Measurements from ENCODE around the gene FSCN2. TPM values are rescaled to one million over a fixed set of nuclear protein-coding genes. Genes with fewer than 3 reads are reported as not detected.

FSCN2 gene, protein sequence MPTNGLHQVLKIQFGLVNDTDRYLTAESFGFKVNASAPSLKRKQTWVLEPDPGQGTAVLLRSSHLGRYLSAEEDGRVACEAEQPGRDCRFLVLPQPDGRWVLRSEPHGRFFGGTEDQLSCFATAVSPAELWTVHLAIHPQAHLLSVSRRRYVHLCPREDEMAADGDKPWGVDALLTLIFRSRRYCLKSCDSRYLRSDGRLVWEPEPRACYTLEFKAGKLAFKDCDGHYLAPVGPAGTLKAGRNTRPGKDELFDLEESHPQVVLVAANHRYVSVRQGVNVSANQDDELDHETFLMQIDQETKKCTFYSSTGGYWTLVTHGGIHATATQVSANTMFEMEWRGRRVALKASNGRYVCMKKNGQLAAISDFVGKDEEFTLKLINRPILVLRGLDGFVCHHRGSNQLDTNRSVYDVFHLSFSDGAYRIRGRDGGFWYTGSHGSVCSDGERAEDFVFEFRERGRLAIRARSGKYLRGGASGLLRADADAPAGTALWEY
- 1 to 10 TPM; 1.2 to 2.5 (median 1.6) TPM for polyA plus RNA-seq (ENCODE audit: insufficient read length in 3 of 3)
- long read RNA-seq, donor 1, result 0 reads
- long read RNA-seq, donor 2, result 0 reads
- long read RNA-seq, donor 3, result 0 reads
- long read RNA-seq, donor 4, result 0 reads
- long read RNA-seq, donor 5, result 0 reads
- long read RNA-seq, donor 6, result 0 reads
- long read RNA-seq, donor 7, result 0 reads
- long read RNA-seq, donor 8, result 0 reads
- long read RNA-seq, donor 9, result 0 reads
- long read RNA-seq, donor 10, result 0 reads
- long read RNA-seq, donor 11, result 0 reads
- long read RNA-seq, donor 12, result 0 reads
- long read RNA-seq, donor 13, partial matches to known transcripts, result 0 of 1 reads
- long read RNA-seq, donor 13, other reads (novel, unspliced or antisense), result 0 of 1 reads
- long read RNA-seq, donor 14, result 0 reads
- long read RNA-seq, donor 15, result 0 reads
- long read RNA-seq, donor 16, result 0 reads

DNA sequence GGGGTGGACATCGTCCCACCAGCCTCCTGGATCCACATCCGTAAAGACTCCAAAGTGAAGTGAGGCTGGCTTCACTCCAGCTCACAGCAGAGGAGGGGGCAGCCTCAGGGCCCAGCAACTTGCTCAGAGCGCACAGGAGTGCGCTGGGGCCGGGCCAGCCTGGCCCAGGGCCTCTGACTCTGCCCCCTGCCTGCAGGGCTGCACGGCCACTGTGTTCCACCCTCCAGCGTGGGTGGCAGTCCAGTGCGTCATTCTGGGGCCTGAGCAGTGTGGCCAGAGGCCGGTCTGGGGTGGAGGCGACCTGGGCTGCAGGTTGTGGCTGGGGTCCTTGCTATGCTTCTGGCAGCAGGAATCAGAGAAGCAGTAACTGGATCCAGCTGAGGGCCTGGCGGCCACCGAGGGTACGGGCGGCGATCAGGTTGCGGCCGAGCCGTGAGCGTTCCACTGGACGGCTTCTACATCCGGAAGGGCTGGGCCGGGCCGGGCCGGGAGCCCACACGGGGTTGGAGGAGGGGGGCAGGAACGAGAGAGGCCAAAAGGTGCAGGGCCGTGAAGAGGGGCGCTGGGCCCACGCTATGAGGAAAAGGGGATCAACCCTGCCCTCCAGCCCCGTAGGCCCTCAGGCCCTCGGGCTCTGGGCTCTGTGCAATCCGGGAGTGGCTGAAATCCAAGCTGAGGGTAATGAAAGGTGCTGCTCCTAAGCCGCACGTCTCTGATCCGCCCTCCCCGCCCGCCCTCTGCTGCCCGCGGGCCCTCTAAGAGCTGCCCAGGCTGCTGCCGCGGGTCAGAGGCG is at the start of gene FSCN2:
Gene FSCN2, plus strand, starts transcription at position 787 of the 793 bp plus-strand sequence. CDS start 155 bp downstream, outside the sequence.
- no peak for DNase-seq

DNA sequence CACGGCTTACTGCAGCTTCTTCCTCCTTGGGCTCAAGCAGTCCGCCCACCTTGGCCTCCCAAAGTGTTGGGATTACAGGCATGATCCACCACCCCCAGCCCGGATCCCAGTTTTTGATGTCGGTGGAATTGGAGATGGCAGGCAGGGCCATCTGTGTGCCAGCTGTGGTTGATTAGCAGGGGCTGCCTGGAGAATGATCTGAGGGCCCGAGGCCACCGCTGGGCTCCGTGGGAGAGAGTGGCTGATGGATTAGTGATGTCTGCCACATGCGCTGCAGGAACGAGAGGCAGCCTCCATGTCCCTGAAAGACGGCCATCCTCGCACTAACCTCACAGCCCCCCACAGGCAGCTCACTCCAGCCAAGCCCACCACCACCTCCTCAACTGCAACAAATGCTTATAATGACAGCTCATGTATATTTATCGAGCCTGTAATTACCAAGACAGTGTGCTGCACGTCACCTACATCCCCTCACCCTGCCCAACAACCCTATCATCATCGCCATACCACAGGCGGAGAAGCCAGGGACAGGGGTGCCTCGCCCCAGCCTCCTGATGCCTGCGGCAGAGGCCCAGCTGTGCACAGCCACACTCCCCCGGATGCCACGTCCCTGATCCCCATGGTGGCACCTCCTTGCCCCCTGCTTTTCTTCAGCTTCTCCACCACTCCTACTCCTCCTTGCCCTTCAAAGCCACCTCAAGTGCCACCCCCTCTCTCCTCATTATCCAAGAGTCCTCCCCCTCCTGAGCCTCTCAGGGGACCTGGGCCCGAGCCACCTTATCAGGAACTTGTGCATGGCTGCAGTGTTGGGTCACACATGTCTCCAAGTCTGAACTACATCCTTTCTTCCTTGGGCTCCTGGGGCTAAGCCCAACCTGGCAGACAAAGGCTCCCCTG is 48.8 kb upstream of the FSCN2 start:
- no peak for DNase-seq

DNA sequence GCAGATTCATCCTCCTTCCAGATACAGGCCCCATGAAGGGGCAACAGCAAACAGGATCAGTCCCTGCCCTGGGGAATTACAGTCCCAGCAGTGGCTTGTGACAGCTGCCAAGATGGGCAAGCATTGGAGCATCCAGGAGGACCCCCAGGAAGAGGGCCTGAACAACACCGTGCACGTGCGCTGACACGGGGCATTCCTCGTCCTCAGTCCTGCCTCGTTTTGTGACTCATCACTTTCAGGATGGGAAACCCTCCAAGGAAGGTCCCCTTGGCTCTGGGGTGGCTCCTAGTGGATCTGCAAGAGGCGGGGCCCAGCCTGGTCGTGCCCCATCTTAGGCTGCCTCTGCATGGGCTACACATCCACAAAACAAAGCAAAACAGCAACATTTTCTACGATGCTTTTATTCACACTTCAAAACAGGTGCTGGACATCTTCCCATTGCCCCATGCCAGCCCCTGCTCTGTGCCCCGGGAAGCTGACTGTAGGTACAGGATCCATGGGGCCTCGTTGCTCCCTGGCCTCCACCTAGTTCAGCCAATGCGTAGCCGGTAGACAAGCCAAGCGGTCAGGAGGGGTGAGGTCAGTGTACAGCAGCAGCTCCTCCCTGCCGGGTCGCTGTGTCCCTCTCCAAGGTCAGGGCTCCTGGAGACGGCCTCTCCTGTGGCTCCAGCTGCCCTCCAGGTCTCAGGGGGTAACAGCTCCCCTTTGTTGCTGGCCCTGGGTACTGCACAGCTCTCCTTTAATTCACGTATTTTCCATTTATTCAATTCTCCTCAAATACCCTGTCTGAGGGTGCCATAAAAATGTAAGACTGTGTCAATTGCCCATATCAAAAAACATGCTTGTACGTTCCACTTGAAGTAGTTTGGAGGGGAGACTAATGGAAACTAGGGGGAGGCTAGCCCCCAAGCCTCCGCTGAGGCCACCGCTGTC is 47.8 kb upstream of the FSCN2 start:
- DNase-seq, result no peak

DNA sequence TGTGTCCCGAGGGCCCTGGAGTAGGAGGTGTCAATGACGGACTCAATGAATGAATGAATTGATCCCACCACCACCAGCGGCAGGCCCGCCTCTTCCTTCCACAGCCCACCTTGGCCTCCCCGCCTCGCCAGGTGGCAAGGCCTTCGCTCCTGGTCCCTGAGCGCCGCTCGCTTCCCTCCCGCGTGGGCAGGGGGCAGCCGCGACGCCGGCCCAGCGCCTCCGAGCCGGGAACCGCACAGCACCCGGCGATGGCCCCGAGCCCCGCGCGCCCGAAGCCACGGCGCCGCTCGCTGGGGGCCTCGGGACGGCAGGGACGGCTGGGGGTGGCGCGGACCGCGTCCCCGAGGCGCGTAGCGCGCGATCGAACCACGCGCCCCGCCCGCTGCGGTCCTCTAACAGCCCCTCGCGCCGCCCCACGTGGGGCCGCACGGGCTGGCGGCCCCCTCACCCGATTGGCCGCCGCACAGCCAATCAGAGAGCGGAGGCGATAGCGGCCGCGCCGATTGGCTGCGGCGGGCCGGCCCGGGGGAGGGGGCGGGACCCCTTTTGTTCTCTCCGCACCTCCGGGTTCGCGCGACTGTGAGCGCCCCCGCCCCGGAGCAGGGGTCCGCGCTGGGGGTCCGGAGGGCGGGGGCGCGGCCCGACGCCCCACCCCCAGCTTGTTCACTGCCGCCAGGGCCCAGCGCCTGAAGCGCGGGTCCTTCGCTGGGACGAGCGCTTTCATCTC is 46.9 kb upstream of the FSCN2 start:
- peak; percentile 88 for DNase-seq

DNA sequence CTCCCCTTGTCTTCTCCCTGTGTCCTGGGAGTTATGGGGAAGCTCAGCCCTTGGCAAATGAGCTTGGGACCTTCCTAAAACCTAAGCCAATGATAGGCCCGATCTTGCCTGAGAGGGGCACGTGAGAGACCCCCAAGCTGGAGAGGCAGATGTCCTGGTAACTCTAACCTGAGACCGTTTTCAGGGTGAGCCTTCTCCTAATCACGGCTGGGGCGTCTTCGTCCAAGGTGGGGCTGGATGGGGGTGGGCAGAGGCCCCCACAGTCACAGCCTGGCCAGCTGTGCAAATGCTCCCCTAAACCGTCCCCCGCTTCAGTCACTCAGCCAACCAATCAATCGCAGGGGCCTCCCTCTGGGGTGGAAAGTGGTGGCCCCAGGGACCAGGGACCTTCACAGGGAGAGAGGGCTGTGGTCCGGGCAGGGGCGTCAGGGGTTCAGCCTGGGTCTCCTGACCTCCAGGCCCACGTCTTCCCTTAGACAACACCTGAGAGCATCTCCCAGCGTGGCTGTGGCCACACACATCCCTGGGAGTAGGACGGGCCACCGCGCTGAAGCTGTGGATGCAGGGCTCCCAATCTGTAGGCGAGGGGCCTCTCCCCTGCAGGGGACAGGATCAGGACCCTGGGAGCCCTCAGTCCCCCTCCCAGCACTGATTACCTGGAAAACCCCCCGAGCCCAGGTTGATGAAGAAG is 46.2 kb upstream of the FSCN2 start:
- DNase-seq, result no peak

DNA sequence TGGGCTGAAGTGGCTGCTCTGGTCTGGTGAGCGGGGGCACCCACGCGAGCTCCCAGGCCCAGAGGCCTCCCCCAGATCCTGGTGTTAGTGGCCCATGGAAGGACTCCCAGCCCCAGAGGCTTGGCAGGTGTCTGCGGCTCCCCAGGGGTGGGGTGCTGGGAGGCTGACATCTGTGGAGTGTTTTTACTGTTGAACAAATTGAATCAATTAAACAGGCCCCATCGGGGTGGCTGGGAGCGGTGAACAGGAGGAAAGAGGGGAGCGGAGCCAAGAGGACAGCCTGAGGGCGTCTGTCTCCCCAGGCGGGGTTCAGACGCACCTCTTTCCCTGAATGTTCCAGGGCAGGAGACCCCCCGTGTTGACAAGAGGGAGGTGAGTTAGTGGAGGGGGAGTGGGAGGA is 45.5 kb upstream of the FSCN2 start:
- no peak for DNase-seq

DNA sequence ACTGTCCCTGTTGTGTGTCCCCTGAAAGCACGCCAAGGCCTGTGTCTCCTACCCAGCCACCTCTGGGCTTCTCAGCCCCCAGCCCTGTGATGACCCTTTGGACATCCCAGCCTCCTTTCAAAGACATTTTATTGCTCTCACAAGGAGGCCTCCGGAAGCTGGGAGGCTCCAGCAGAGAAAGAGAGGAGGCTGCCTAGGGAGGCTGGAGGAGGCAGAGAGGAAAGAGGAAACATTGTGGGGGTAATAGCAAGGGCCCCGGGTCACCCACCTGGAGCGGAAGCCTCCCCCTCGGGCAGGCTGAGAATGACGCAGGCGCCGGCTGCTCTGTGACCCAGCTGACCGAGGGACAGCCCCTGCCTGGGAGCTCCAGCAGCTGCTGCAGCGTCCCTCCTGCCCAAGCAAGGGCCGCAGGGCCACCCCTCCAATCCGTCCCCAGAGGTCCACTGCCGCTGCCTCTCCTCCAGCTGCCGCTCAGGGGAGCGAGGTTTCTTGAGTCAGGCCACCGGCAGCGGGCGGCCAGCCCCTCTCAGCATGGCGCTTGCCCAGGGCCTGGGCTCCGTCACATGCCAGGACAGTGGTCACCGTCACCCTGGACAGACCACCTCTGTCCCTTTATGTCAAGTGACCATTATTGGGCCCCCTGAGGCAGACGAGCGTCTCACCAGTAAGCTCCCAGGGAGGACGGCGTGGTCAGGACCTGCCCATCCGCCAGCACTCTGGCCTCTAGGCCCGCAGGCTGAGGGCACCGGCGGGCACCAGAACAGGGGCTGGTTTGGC is 44.9 kb upstream of the FSCN2 start:
- no peak for DNase-seq

DNA sequence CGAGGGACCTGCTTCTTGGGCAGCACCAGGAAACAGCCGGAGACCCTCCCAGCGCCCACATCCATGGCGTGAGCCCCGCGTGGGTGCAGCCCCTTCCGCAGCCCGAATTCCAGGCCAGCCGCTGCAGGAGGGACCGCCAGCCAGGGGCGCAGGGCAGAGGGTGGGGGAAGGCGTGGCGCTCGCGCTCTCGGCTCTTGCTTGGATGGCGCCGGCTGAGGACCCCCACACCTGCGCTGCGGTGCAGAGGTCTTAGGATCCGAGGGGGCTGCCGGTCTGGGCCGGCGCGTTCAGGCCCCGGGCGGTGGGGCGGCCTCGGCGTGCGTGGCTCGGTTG is 44.3 kb upstream of the FSCN2 start:
- DNase-seq, result no peak

DNA sequence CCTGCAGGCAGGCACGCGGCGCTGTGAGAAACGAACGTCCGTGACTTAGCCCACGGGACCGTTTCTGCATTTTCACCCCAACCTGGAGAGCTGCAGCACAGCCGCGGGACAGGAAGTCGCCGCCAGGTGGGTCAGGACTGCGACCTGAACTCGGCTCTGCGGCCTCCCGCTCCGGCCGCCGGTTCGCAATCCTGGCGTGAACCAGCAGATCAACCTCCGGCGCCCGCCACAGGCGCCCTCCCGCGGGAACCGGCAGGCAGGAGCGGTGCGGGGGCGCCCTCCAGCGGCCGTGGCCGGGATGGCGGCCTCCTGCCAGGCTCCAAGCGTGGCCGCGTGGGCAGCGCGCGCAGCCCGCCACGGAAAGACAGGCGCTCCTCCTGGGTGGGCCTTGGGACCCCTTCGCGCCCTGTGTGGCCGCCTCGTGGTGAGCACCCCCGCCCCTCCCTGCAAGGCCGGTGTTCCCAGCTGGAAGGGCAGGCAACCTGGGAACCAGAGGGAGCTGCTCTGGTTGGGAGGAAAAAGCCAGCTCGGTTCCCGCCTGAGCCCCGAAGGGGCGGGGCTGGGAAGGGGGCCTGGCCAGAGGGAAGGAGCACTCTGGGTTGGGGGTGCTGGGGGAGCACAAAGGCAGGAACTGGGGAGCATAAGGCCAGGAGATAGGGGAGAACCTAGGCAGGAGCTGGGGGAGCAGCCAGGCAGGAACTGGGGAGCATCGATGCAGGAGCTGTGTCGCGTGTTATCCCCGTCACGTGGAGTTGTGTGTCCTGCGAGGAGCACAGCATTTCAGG is 43.8 kb upstream of the FSCN2 start:
- peak; percentile 85 for DNase-seq

DNA sequence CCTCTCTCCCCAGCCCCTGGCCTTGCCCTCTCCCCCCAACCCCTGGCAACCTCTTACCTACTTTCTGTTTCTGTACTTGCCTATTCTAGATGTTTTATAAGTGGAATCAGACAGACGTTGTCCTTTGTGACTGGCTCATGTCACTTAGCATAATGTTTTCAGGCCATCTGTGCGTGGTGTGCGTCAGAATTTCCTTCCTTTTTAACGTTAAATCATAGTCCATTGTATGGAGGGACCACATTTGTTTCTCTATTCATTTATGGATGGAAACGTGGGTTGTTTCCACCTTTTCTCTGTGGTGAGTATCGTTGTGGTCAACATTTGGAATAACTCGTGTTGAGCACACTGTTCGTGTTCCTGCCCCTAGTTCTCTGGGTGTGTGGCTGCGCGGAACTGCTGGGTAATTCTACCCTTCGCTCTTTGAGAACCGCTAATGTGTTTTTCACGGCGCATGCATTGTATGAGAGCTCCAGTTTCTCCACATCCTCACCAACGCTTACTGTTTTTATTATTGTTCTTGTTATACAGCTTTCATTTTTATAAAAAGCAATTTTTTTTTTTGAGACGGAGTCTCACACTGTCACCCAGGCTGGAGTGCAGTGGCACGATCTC is 41.9 kb upstream of the FSCN2 start:
- no peak for DNase-seq

DNA sequence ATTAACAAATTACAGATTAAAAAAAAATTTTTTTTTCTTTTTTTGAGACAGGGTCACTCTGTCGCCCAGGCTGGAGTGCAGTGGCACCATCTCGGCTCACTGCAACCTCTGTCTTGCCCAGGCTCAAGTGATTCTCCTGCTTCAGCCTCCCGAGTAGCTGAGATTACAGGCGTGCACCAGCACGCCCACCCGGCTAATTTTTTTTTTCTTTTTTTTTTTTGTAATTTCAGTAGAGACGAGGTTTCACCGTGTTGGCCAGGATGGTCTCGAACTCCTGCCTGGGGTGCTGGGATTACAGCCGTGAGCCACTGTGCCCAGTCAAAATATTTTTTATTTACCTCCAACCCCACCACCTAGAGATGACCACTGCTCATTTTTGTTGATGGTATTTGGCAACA is 41.1 kb upstream of the FSCN2 start:
- DNase-seq, result no peak

DNA sequence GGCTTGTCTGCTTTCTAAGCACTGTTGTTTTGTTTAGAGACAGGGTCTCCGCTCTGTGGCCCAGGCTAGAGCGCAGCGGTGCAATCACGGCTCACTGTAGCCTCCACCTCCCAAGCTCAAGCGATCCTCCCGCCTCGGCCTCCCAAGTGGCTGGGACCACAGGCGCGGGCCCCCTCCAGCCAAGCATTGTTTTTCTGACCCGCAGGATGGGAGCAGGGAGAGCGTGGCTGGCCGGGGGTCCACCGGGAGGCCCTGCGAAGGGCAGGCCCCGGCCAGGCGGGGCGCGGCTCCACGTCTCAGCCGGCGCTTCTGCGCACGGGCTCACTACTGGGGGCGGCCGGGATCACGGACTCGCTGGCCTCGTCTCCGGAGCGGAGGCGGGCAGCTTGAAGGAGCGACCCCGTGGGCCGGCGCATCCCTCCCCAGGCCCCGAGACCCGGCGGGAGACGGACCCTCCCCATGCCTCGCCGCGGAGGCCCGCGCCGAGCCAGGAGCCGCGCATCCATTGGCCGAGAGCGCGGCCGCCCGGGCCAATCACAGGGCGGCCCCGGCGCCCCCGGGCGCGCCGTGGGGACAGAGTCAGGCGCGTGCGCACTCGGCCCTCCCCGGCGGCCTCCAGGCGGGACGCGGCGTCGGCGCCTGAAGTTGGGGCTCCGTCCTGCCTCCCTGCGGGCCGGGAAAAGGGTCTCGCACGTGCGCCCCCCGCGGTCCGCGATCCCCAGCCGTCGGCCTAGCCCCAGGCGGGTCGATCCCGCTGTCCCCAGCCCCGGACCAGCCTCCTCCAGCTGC is 40.5 kb upstream of the FSCN2 start:
- peak; percentile 83 for DNase-seq

DNA sequence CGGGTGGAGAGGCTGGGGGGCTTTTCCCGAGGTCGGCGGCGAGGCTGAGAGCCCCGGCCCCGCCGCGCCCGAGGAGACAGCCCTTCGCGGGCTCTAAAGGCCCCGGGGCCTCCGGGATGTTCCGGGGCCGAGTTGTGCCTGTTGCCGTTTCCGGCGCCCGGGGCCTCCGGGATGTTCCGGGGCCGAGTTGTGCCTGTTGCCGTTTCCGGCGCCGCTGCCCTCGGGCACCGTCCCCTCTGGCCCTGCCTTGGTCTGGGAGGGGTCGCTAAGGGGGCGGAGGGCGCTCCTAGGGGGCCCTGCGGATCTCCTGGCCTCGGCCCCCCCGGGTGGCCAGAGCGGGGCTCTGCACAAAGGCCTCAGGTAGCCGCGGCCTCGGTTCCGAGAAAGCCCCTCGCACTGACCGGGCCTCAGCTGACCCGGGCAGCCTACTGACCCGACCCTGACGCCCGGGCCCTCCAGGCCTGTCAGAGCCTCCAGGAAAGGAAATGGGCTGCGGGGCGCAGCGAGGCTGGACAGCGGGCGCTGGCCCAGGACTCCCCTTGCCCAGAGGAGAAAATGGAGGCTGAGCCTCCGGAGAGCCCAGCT is 39.8 kb upstream of the FSCN2 start:
- no peak for DNase-seq

DNA sequence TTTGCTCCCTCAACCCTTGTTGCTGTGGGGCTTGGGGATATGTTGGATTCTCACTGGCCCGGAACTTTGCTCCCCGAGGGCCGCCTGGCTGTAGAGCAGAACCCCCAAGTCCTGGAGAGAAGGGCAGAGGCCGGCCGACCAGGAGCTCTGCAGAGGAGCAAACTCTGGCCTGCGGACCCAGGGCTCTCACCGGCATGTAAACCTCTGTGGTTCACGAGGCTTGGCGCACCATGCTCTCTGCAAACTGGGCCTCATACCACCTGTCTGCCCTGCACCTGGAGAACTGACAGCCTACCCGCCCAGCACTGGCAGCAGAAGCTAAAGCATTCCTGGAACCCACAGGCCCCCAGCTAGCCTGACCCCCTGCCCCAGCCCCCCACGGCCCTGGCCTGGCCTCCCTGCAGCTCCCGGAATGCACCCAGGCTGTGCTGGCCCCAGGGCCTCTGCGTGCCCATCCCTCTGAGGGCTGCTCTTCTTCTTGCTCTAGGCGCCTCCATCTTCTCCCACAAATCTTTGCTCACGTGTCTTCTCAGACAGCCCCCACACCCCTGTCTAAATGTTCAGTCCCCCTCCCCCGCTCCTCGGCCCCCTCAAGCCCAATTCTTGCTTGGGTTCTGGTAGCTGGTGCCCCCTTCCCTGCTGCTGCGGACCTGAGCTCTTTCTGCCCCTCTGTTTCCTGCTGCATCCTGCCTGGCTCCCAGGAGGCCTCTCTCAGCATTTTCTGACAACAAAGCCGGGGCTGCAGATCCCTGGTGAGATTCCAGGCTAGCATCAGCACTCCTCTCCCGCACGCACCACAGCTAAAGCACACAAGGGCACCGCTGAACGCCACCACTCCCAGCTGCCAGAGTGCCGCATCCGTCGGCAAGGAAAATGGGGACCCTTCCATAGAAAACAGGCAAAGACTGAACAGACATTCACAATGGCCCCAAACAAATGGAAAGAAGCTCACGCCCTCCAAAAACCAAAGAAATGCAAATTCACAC is 38.9 kb upstream of the FSCN2 start:
- DNase-seq, result no peak
